ENCODE measurements around the gene PACC1. TPM values are rescaled to one million over a fixed set of nuclear protein-coding genes. Genes with fewer than 3 reads are reported as not detected.
"Not testable (repeated sequence)": the region's sequence is repeated elsewhere in the genome, so short reads cannot be mapped to it uniquely, and the experiment has no call there.

The PACC1 gene
- total RNA-seq, 2 donors from 2014 or later, result 17.3 to 27.4 TPM

DNA sequence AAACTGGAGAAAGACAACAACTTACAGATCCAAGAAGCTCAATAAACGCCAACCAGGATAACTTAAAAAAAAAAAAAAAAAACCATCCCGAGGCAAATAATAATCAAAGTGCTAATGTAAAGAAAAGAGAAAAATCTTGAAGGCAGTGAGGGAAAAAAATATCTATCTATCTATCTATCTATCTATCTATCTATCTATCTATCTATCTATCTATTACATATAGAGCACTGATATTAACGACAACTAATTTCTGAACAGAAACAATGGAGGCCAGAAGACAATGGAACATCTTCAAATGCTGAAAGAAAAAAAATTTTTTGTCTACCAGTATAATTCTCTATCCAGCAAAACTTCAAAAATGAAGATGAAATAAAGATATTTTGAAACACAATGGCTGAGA lies 18.0 kb downstream of the PACC1 start:
- H3K4me1 Mint-ChIP-seq, result no peaks in the 10 kb centered on the region
- TF ChIP-seq, protein P1, sequence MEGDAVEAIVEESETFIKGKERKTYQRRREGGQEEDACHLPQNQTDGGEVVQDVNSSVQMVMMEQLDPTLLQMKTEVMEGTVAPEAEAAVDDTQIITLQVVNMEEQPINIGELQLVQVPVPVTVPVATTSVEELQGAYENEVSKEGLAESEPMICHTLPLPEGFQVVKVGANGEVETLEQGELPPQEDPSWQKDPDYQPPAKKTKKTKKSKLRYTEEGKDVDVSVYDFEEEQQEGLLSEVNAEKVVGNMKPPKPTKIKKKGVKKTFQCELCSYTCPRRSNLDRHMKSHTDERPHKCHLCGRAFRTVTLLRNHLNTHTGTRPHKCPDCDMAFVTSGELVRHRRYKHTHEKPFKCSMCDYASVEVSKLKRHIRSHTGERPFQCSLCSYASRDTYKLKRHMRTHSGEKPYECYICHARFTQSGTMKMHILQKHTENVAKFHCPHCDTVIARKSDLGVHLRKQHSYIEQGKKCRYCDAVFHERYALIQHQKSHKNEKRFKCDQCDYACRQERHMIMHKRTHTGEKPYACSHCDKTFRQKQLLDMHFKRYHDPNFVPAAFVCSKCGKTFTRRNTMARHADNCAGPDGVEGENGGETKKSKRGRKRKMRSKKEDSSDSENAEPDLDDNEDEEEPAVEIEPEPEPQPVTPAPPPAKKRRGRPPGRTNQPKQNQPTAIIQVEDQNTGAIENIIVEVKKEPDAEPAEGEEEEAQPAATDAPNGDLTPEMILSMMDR (conservative IDR thresholded peaks at IDR 0.05), result no peak
- WGBS, 2 experiments (ENCODE audit: insufficient coverage in 1 of 2, insufficient read length in 1 of 2), result 100% methylated on average over 2 of the region's 3 CpGs; no CpG with 5 or more reads in 1 of the 2 experiments

DNA sequence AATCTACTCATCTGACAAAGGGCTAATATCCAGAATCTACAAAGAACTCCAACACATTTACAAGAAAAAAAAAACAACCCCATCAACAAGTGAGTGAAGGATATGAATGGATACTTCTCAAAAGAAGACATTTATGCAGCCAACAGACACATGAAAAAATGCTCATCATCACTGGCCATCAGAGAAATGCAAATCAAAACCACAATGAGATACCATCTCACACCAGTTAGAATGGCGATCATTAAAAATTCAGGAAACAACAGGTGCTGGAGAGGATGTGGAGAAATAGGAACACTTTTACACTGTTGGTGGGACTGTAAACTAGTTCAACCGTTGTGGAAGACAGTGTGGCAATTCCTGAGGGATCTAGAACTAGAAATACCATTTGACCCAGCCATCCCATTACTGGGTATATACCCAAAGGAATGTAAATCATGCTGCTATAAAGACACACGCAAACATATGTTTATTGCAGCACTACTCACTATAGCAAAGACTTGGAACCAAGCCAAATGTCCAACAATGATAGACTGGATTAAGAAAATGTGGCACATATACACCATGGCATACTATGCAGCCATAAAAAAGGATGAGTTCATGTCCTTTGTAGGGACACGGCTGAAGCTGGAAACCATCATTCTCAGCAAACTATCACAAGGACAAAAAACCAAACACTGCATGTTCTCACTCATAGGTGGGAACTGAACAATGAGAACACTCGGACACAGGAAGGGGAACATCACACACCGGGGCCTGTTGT lies 18.8 kb downstream of the PACC1 start:
- peaks cover 77% of the 10 kb centered on the region for H3K36me3 Mint-ChIP-seq (ENCODE audit: low read depth)

More for the DNA sequence above, 18.0 kb downstream of the PACC1 start:
- Histone ChIP-seq H3K4me1 (ENCODE audit: control insufficient read depth, insufficient read depth, low read length) (no peaks in the 10 kb centered on the region), H3K36me3 (ENCODE audit: control insufficient read depth, insufficient read depth, low read length) (peaks cover 35% of the 10 kb centered on the region), H3K4me3 (ENCODE audit: low read length) (no peak overlapping the region), H3K27me3 (ENCODE audit: control insufficient read depth, insufficient read depth, low read length, poor library complexity, severe bottlenecking) (no peaks in the 10 kb centered on the region), H3K9me3 (ENCODE audit: control insufficient read depth, low read length) (peaks cover 36% of the 10 kb centered on the region), H3K9ac (ENCODE audit: extremely low read depth, low read length, poor library complexity, severe bottlenecking) (no peak overlapping the region), H3K27ac (ENCODE audit: low read depth, low read length) (no peak overlapping the region)
- Mint-ChIP-seq H3K9me3 (peaks cover 54% of the 10 kb centered on the region), H3K27me3 (ENCODE audit: insufficient read depth) (no peaks in the 10 kb centered on the region), H3K36me3 (ENCODE audit: low read depth) (peaks cover 72% of the 10 kb centered on the region), H3K4me3 (no peak overlapping the region), H3K27ac (no peak overlapping the region)
- no peak for DNase-seq

GRCh38 chr1:212388985-212389716 lies 25.5 kb downstream of the PACC1 start:
- 100% methylated on average over 1 of the region's 1 CpG for WGBS, 2 experiments (ENCODE audit: insufficient coverage in 1 of 2, insufficient read length in 1 of 2)
- Histone ChIP-seq H3K9me3 (ENCODE audit: control insufficient read depth, low read length) (peaks cover 33% of the 10 kb centered on the region), H3K9ac (ENCODE audit: extremely low read depth, low read length, poor library complexity, severe bottlenecking) (no peak overlapping the region), H3K4me1 (ENCODE audit: control insufficient read depth, insufficient read depth, low read length) (no peaks in the 10 kb centered on the region), H3K36me3 (ENCODE audit: control insufficient read depth, insufficient read depth, low read length) (peaks cover 59% of the 10 kb centered on the region), H3K4me3 (ENCODE audit: low read length) (no peak overlapping the region), H3K27ac (ENCODE audit: low read depth, low read length) (no peak overlapping the region), H3K27me3 (ENCODE audit: control insufficient read depth, insufficient read depth, low read length, poor library complexity, severe bottlenecking) (no peaks in the 10 kb centered on the region)
- Mint-ChIP-seq H3K4me1 (no peaks in the 10 kb centered on the region), H3K9me3 (peaks cover 43% of the 10 kb centered on the region), H3K4me3 (no peak overlapping the region), H3K27ac (no peak overlapping the region), H3K27me3 (ENCODE audit: insufficient read depth) (no peaks in the 10 kb centered on the region), H3K36me3 (ENCODE audit: low read depth) (peaks cover 82% of the 10 kb centered on the region)
- TF ChIP-seq, protein P1 (conservative IDR thresholded peaks at IDR 0.05), result no peak
- no peak for DNase-seq

More for the DNA sequence above, 18.8 kb downstream of the PACC1 start:
- H3K27ac Mint-ChIP-seq; H3K4me3 ChIP-seq (ENCODE audit: low read length); H3K27me3 Mint-ChIP-seq (ENCODE audit: insufficient read depth); H3K9ac ChIP-seq (ENCODE audit: extremely low read depth, low read length, poor library complexity, severe bottlenecking); H3K4me1 ChIP-seq (ENCODE audit: control insufficient read depth, insufficient read depth, low read length); H3K27me3 ChIP-seq (ENCODE audit: control insufficient read depth, insufficient read depth, low read length, poor library complexity, severe bottlenecking); DNase-seq; H3K4me3 Mint-ChIP-seq; H3K4me1 Mint-ChIP-seq; H3K27ac ChIP-seq (ENCODE audit: low read depth, low read length): not testable (repeated sequence)
- peaks cover 40% of the 10 kb centered on the region for H3K9me3 ChIP-seq (ENCODE audit: control insufficient read depth, low read length)
- peaks cover 35% of the 10 kb centered on the region for H3K36me3 ChIP-seq (ENCODE audit: control insufficient read depth, insufficient read depth, low read length)
- H3K9me3 Mint-ChIP-seq, result peaks cover 62% of the 10 kb centered on the region
- WGBS, 2 experiments (ENCODE audit: insufficient coverage in 1 of 2, insufficient read length in 1 of 2), result 99 to 100% methylated on average over 1 to 5 of the region's 6 CpGs

Measured in endodermal cell (in vitro differentiated cells).